Measurements from ENCODE around the gene SLC44A3.

DNA sequence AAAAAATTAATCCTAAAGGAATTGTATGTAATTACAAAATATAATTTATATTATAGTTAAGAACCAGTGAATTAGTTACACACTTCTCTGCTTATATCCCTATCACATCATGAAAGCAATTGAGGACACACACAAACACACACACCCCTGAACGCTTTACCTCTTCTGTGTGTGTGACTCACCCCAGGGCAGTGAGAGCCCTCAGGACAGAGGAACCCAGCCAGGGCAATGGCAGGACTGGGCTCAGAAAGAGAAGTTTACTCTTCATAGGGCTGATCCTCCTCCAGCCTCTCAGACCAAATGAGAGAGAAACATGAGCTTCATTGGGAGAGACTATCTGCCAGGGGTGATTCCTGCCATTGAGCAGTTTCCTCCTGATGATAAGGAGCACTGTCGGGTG is 38.1 kb downstream of the SLC44A3 start:
- TF ChIP-seq CTCF (IDR thresholded peaks at IDR 0.05) (no peak), POLR2A (IDR thresholded peaks at IDR 0.05) (no peak)
